GM21619 (cell line): ENCODE measurements around the gene CUL5.

Experiments used
- ATAC-seq: cut with Tn5 transposase; IDR thresholded peaks from one replicate; pipeline ENCODE4 v1.9.1; 2021; ENCODE audit not compliant: unreplicated experiment

The CUL5 gene

GRCh38 chr11:108008656-108009496, at the start of gene CUL5:
Gene CUL5, plus strand, starts transcription at chr11:108008898. Its CDS starts 451 bp downstream, at chr11:108009349.
- peak; percentile 81 for ATAC-seq

GRCh38 chr11:107961480-107961879, 47.2 kb upstream of the CUL5 start:
- ATAC-seq, result no peak

- ATAC-seq, result no peak
Measured at GRCh38 chr11:107962181-107962580, 46.5 kb upstream of the CUL5 start.

GRCh38 chr11:107963091-107963490, 45.6 kb upstream of the CUL5 start:
- no peak for ATAC-seq

- no peak for ATAC-seq
Measured at GRCh38 chr11:107969219-107969618, 39.5 kb upstream of the CUL5 start.

GRCh38 chr11:107970049-107970448, 38.6 kb upstream of the CUL5 start:
- no peak for ATAC-seq

GRCh38 chr11:107973641-107974040, 35.1 kb upstream of the CUL5 start:
- ATAC-seq, result no peak

GRCh38 chr11:107988397-107989158, 20.1 kb upstream of the CUL5 start:
- no peak for ATAC-seq

- ATAC-seq, result no peak
Measured at GRCh38 chr11:107991868-107992414, 16.8 kb upstream of the CUL5 start.

- no peak for ATAC-seq
Measured at GRCh38 chr11:107996006-107996776, 12.5 kb upstream of the CUL5 start.

- no peak for ATAC-seq
Measured at GRCh38 chr11:107998761-107999160, 9.9 kb upstream of the CUL5 start.

GRCh38 chr11:107999759-108000455, 8.8 kb upstream of the CUL5 start:
- ATAC-seq, result peak; percentile 95

- no peak for ATAC-seq
Measured at GRCh38 chr11:108002476-108002875, 6.2 kb upstream of the CUL5 start.

- no peak for ATAC-seq
Measured at GRCh38 chr11:108003623-108004022, 5.1 kb upstream of the CUL5 start.

GRCh38 chr11:108007819-108008218, 879 bp upstream of the CUL5 start:
- no peak for ATAC-seq

GRCh38 chr11:108009497-108010370, 1.0 kb downstream of the CUL5 start:
- peak; percentile 4 for ATAC-seq

- no peak for ATAC-seq
Measured at GRCh38 chr11:108012139-108012725, 3.5 kb downstream of the CUL5 start.

- no peak for ATAC-seq
Measured at GRCh38 chr11:108016647-108017046, 7.9 kb downstream of the CUL5 start.

- ATAC-seq, result no peak
Measured at GRCh38 chr11:108018708-108019107, 10.0 kb downstream of the CUL5 start.
